GM23338 (cell line): ENCODE results near the gene STAM. TPM values are rescaled to one million over a fixed set of nuclear protein-coding genes. Genes with fewer than 3 reads are reported as not detected.
A peak's percentile ranks its signal among the peaks of the same experiment; 100 is the strongest.

Experiments used
- ATAC-seq: fragments of 200-7000 bp; cut with Tn5 transposase; 3 replicates; pipeline ENCODE4 v1.9.1; 2020
- DNase-seq: peaks from one replicate; pipeline ENCODE4 v3.0.0-alpha.2; 2015; ENCODE audit warnings: low spot score
- H2AFZ ChIP-seq: fragments of 200-600 bp; sonication (generic); 2 replicates; pipeline ENCODE4 v1.8.0; 2016; ENCODE audit warnings: antibody characterized with exemption, mild to moderate bottlenecking, moderate library complexity
- H3F3A ChIP-seq: fragments of 200-600 bp; sonication (generic); replicated peaks from 2 replicates; pipeline ENCODE4 v1.8.0; 2017; ENCODE audit warnings: antibody characterized with exemption, mixed run types, low read depth
- H3K27ac ChIP-seq: fragments of 200-600 bp; sonication (generic); 2 replicates; pipeline ENCODE4 v1.6.1; 2016; ENCODE audit warnings: low read depth
- H3K27me3 ChIP-seq: fragments of 200-600 bp; sonication (generic); 2 replicates; pipeline ENCODE4 v1.8.0; 2016; ENCODE audit warnings: mild to moderate bottlenecking, mixed run types, moderate library complexity; ENCODE audit not compliant: insufficient read depth
- H3K36me3 ChIP-seq: fragments of 200-600 bp; sonication (generic); 2 replicates; pipeline ENCODE4 v1.8.0; 2016; ENCODE audit warnings: mild to moderate bottlenecking; ENCODE audit not compliant: insufficient read depth
- H3K4me1 ChIP-seq: fragments of 200-600 bp; sonication (generic); 2 replicates; pipeline ENCODE4 v1.8.0; 2016; ENCODE audit warnings: mild to moderate bottlenecking, moderate library complexity; ENCODE audit not compliant: insufficient read depth
- H3K4me2 ChIP-seq: fragments of 200-600 bp; sonication (generic); 2 replicates; pipeline ENCODE4 v1.7.1; 2017; ENCODE audit warnings: mixed run types
- H3K4me3 ChIP-seq: fragments of 200-600 bp; sonication (generic); 2 replicates; pipeline ENCODE4 v1.6.1; 2016; ENCODE audit warnings: mixed run types
- H3K79me2 ChIP-seq: fragments of 200-600 bp; sonication (generic); replicated peaks from 2 replicates; pipeline ENCODE4 v1.8.0; 2017; ENCODE audit warnings: mild to moderate bottlenecking; ENCODE audit not compliant: insufficient read depth
- H3K9me2 ChIP-seq: fragments of 200-600 bp; sonication (generic); 2 replicates; pipeline ENCODE4 v1.8.0; 2017; ENCODE audit not compliant: insufficient read depth
- H4K20me1 ChIP-seq: fragments of 200-600 bp; sonication (generic); replicated peaks from 2 replicates; pipeline ENCODE4 v1.8.0; 2017; ENCODE audit warnings: mild to moderate bottlenecking; ENCODE audit not compliant: insufficient read depth
- H3K27ac Mint-ChIP-seq: 2 replicates; pipeline ENCODE4 v1.8.0; 2020; ENCODE audit warnings: inconsistent platforms, mild to moderate bottlenecking, moderate library complexity, mixed read lengths
- H3K27me3 Mint-ChIP-seq: 3 replicates; pipeline ENCODE4 v1.8.0; 2022; ENCODE audit warnings: low read depth, mild to moderate bottlenecking, moderate library complexity, mixed read lengths, inconsistent platforms; ENCODE audit not compliant: insufficient read depth, poor library complexity
- H3K36me3 Mint-ChIP-seq: 3 replicates; pipeline ENCODE4 v1.8.0; 2021; ENCODE audit warnings: low read depth, mild to moderate bottlenecking, inconsistent platforms, moderate library complexity, mixed read lengths
- H3K4me1 Mint-ChIP-seq: 3 replicates; pipeline ENCODE4 v1.8.0; 2020; ENCODE audit warnings: mild to moderate bottlenecking, inconsistent platforms, mixed read lengths
- H3K4me3 Mint-ChIP-seq: 3 replicates; pipeline ENCODE4 v1.8.0; 2021; ENCODE audit warnings: moderate library complexity, mild to moderate bottlenecking, inconsistent platforms, mixed read lengths
- H3K9me3 Mint-ChIP-seq: 3 replicates; pipeline ENCODE4 v1.8.0; 2020; ENCODE audit warnings: moderate library complexity, mild to moderate bottlenecking, inconsistent platforms, mixed read lengths
- CREB1 ChIP-seq: fragments of 250-450 bp; sonication (Bioruptor Pico); IDR thresholded peaks from 2 replicates; pipeline ENCODE4 v1.5.0; 2020; ENCODE audit warnings: low read depth, mild to moderate bottlenecking, moderate library complexity
- EZH2 ChIP-seq: fragments of 200-600 bp; sonication (generic); IDR thresholded peaks from one replicate; pipeline ENCODE4 v1.8.0; 2017; ENCODE audit warnings: antibody characterized with exemption, mild to moderate bottlenecking, low read depth; ENCODE audit not compliant: unreplicated experiment
- EZH2phosphoT487 ChIP-seq: fragments of 200-600 bp; sonication (generic); IDR thresholded peaks from one replicate; pipeline ENCODE4 v1.8.1; 2018; ENCODE audit warnings: antibody characterized with exemption; ENCODE audit not compliant: unreplicated experiment
- JUNB ChIP-seq: IDR thresholded peaks from one replicate; pipeline ENCODE4 v1.6.1; 2016; ENCODE audit warnings: antibody characterized with exemption; ENCODE audit not compliant: unreplicated experiment
- STAT1 ChIP-seq: IDR thresholded peaks from one replicate; pipeline ENCODE4 v1.6.1; 2016; ENCODE audit warnings: antibody characterized with exemption; ENCODE audit not compliant: unreplicated experiment
- ZNF114 ChIP-seq: fragments of 250-450 bp; sonication (Bioruptor Pico); IDR thresholded peaks from 2 replicates; pipeline ENCODE4 v1.5.0; 2020; ENCODE audit warnings: mild to moderate bottlenecking, moderate library complexity
- ZNF331 ChIP-seq: fragments of 250-450 bp; sonication (Bioruptor Pico); IDR thresholded peaks from 2 replicates; pipeline ENCODE4 v1.5.0; 2020; ENCODE audit warnings: low read depth, mild to moderate bottlenecking, moderate library complexity
- polyA plus RNA-seq: library from polyadenylated mRNA; unstranded; fragments of >200 nt; fragmentation: Nextera tagmentation; extraction: Ambion mirVana; gene quantifications from 2 replicates; pipeline ENCODE4 v1.2.1, GENCODE V29; 2016
- total RNA-seq: library from RNA; depleted of rRNA; stranded (reverse); fragments of >200 nt; shearing (Covaris generic); gene quantifications from 2 replicates; pipeline ENCODE4 v1.2.3, GENCODE V29; 2014
- TF ChIP-seq, protein P1 (sequence below): IDR thresholded peaks from one replicate; pipeline ENCODE4 v1.6.1; 2018; ENCODE audit warnings: antibody characterized with exemption; ENCODE audit not compliant: unreplicated experiment
- TF ChIP-seq, protein P2 (sequence below): IDR thresholded peaks from 2 replicates; pipeline ENCODE4 v1.6.1; 2016; ENCODE audit warnings: antibody characterized with exemption

Gene STAM
- total and polyA plus RNA-seq, 2 experiments from 2014 or later, result 28.8 to 40.5 TPM

DNA sequence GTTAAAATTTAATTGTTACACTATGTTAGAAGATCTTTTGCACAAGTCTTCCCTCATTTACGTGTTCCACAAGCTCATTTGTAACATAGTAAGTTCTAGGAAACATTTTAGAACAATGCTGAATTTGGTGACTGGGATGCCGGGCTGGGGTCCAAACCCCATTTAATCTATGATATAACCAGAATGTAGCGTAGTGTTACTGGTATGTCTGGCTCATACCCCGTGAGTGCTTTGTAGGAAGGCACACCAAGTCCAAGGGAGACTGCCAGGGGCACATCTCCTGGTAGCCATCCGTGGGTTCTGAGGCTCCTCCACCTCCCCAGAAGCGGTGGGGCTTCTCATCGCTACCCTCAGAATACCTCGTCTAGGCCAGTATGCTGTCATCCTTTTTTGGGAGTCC lies 86.7 kb downstream of the STAM start (continued):
- TF ChIP-seq, protein P1, sequence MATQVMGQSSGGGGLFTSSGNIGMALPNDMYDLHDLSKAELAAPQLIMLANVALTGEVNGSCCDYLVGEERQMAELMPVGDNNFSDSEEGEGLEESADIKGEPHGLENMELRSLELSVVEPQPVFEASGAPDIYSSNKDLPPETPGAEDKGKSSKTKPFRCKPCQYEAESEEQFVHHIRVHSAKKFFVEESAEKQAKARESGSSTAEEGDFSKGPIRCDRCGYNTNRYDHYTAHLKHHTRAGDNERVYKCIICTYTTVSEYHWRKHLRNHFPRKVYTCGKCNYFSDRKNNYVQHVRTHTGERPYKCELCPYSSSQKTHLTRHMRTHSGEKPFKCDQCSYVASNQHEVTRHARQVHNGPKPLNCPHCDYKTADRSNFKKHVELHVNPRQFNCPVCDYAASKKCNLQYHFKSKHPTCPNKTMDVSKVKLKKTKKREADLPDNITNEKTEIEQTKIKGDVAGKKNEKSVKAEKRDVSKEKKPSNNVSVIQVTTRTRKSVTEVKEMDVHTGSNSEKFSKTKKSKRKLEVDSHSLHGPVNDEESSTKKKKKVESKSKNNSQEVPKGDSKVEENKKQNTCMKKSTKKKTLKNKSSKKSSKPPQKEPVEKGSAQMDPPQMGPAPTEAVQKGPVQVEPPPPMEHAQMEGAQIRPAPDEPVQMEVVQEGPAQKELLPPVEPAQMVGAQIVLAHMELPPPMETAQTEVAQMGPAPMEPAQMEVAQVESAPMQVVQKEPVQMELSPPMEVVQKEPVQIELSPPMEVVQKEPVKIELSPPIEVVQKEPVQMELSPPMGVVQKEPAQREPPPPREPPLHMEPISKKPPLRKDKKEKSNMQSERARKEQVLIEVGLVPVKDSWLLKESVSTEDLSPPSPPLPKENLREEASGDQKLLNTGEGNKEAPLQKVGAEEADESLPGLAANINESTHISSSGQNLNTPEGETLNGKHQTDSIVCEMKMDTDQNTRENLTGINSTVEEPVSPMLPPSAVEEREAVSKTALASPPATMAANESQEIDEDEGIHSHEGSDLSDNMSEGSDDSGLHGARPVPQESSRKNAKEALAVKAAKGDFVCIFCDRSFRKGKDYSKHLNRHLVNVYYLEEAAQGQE, result no peak
- TF ChIP-seq JUNB, result no peak
- TF ChIP-seq ZNF114 (CRISPR knock-in tag), result no peak
- TF ChIP-seq, protein P2, sequence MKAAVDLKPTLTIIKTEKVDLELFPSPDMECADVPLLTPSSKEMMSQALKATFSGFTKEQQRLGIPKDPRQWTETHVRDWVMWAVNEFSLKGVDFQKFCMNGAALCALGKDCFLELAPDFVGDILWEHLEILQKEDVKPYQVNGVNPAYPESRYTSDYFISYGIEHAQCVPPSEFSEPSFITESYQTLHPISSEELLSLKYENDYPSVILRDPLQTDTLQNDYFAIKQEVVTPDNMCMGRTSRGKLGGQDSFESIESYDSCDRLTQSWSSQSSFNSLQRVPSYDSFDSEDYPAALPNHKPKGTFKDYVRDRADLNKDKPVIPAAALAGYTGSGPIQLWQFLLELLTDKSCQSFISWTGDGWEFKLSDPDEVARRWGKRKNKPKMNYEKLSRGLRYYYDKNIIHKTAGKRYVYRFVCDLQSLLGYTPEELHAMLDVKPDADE, result no peak
- no peak for TF ChIP-seq EZH2phosphoT487
- TF ChIP-seq CREB1 (CRISPR knock-in tag), result no peak
- no peak for TF ChIP-seq ZNF331 (CRISPR knock-in tag)
- TF ChIP-seq EZH2, result no peak
- no peak for TF ChIP-seq STAT1

DNA sequence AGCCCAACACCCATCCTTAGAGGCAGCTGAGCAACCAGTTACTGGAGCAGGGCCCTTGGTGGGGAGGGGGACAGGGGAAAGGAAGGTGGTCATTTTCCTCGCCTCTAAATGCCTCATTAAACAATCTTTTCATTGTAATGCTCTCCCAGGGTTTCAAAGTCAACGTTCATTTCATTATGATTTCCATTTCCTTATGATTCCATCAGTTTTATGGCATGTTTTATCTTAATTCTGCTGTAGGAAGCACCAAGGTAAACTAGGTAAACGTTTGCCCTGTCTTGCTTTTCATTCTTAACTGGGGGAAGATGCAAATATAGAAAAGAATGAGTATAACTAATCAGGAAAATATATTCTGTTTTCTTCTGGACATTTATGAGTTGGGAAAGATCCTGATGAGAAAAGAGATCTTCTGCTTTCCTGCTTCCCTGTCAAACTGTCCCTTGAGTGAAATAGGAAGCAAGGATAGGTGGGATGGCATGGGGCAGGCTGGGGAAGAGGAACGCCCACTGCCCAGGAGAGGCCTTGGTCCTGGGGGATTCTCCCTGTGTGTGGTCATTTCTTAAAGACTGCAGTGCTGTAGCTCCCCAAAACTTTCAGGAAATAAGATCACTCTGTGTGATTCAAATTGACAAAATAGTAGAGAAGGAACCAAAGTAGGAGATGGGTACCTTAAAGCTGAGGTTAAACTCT lies 87.5 kb downstream of the STAM start:
- DNase-seq (no peak), ATAC-seq (no peak)
- Mint-ChIP-seq H3K9me3 (no peaks in the 10 kb centered on the region), H3K27ac (peak overlapping the region; percentile 63; the same call in 1 of the 2 replicates), H3K4me3 (no peak overlapping the region), H3K36me3 (no peaks in the 10 kb centered on the region), H3K27me3 (peaks cover 4% of the 10 kb centered on the region), H3K4me1 (no peaks in the 10 kb centered on the region)
- Histone ChIP-seq H3K27me3 (no peaks in the 10 kb centered on the region), H3K9me2 (no peaks in the 10 kb centered on the region), H3F3A (no peaks in the 10 kb centered on the region), H3K4me3 (no peak overlapping the region), H3K79me2 (no peaks in the 10 kb centered on the region), H3K36me3 (no peaks in the 10 kb centered on the region), H3K4me2 (no peak overlapping the region), H3K27ac (no peak overlapping the region), H2AFZ (no peak overlapping the region), H4K20me1 (no peaks in the 10 kb centered on the region), H3K4me1 (no peaks in the 10 kb centered on the region)
- TF ChIP-seq STAT1 (no peak), EZH2phosphoT487 (no peak), ZNF331 (CRISPR knock-in tag) (no peak)
